OCI-LY3 (cell line): Measurements from ENCODE around the gene FAM204A.

Source experiments
- CTCF ChIP-seq: fragments of 200-600, 300-600 bp; sonication (generic); IDR thresholded peaks from 2 replicates; pipeline ENCODE4 v1.5.1; 2014; ENCODE audit warnings: antibody characterized with exemption, low read length, low read depth
- EZH2phosphoT487 ChIP-seq: fragments of 200-600 bp; shearing (Covaris generic); IDR thresholded peaks from 2 replicates; pipeline ENCODE4 v1.6.1; 2018; ENCODE audit warnings: antibody characterized with exemption, mixed run types, low read depth

DNA sequence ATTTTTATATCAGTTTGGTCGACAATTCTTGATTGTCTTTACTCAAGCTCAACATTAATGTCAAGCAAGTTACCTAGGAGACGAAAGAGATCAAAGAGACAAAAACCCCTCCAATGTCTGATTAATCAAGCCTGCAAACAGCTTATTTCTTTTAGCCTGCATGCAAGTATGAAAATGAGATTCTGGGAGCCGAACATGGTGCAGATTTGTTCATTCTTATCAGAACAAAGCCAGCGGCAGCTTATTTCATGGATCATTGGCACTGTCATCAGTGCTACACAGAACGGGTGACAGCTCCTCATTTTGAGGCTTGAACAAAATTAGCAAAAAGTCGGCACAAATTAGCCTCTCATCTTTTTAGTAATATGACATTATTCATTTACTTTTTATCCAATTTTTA, 26.5 kb downstream of the FAM204A start:
- TF ChIP-seq CTCF (no peak), EZH2phosphoT487 (no peak)
